GM06990 (cell line): ENCODE data around the gene PTGER2.

Experiments
- DNase-seq: peaks from one replicate; pipeline ENCODE4 v3.0.0-alpha.2; 2011; ENCODE audit not compliant: insufficient read length; ENCODE audit errors: extremely low read depth
- H3K27me3 ChIP-seq: replicated peaks from 2 replicates; pipeline ENCODE4 v1.6.0; 2011; ENCODE audit warnings: low read length; ENCODE audit not compliant: control insufficient read depth, insufficient read depth
- H3K36me3 ChIP-seq: 2 replicates; pipeline ENCODE4 v1.5.1; 2011; ENCODE audit warnings: low read length; ENCODE audit not compliant: control insufficient read depth, insufficient read depth
- H3K4me3 ChIP-seq: replicated peaks from 2 replicates; pipeline ENCODE4 v1.5.1; 2011; ENCODE audit warnings: low read depth, mild to moderate bottlenecking, control low read depth, low read length
- TF ChIP-seq, protein P1 (sequence below): IDR thresholded peaks from 2 replicates; pipeline ENCODE4 v1.5.1; 2011; ENCODE audit warnings: low read length, control low read depth, mild to moderate bottlenecking, inconsistent platforms; ENCODE audit not compliant: insufficient read depth, poor library complexity, severe bottlenecking

The PTGER2 gene

DNA sequence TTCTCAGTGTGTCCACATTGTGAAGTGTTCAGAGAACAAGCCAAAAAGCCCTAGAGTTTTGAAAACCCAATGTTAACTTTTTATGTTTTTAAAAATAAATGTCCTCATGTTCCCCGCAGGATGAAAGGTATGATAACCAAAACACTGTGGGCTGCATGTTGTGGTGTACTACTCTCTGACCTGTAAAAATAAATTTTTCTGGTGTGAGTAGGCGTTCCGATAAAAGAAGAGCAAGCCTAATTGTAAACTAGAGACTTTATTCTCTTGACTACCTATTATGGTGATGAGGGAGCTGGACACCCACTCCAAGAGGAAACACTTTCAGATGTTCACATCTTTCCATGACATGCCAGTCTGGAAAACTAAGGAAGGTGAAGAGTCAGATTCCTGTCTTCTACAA is 18.2 kb downstream of the PTGER2 start:
- no peak for DNase-seq
- Histone ChIP-seq H3K4me3 (no peak overlapping the region), H3K36me3 (no peaks in the 10 kb centered on the region), H3K27me3 (no peaks in the 10 kb centered on the region; the same call in 1 of the 2 replicates)
- TF ChIP-seq, protein P1, sequence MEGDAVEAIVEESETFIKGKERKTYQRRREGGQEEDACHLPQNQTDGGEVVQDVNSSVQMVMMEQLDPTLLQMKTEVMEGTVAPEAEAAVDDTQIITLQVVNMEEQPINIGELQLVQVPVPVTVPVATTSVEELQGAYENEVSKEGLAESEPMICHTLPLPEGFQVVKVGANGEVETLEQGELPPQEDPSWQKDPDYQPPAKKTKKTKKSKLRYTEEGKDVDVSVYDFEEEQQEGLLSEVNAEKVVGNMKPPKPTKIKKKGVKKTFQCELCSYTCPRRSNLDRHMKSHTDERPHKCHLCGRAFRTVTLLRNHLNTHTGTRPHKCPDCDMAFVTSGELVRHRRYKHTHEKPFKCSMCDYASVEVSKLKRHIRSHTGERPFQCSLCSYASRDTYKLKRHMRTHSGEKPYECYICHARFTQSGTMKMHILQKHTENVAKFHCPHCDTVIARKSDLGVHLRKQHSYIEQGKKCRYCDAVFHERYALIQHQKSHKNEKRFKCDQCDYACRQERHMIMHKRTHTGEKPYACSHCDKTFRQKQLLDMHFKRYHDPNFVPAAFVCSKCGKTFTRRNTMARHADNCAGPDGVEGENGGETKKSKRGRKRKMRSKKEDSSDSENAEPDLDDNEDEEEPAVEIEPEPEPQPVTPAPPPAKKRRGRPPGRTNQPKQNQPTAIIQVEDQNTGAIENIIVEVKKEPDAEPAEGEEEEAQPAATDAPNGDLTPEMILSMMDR: no peak

DNA sequence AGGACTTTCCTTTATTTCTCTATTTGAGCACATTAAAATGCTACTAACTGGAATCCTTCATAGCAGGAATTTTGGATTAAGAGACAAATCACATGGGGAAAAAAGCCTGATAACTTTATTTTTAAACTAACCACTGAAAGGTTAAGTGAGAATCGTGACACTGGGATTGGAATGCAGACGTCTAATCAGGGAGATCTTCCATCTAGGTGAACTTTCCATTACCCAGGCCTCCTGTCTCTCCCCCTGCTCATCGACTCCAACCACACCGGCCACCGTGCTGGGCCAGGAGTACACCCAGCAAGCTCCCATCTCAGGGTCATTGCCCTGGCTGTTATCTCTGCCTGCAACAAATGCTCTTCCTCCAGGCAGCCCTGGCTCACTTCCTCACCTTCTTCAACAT is 19.0 kb downstream of the PTGER2 start:
- Histone ChIP-seq H3K4me3 (no peak overlapping the region), H3K27me3 (no peaks in the 10 kb centered on the region; the same call in 1 of the 2 replicates), H3K36me3 (no peaks in the 10 kb centered on the region)
- no peak for DNase-seq
- TF ChIP-seq, protein P1: no peak

GRCh38 chr14:52333823-52334657 is 19.9 kb downstream of the PTGER2 start:
- no peak overlapping the region for H3K4me3 ChIP-seq
- H3K27me3 ChIP-seq: no peaks in the 10 kb centered on the region; the same call in 1 of the 2 replicates
- no peak for DNase-seq
- no peaks in the 10 kb centered on the region for H3K36me3 ChIP-seq
- TF ChIP-seq, protein P1: no peak

GRCh38 chr14:52336241-52336640 is 22.1 kb downstream of the PTGER2 start:
- Histone ChIP-seq H3K4me3 (no peak overlapping the region), H3K36me3 (no peaks in the 10 kb centered on the region), H3K27me3 (no peaks in the 10 kb centered on the region; the same call in 1 of the 2 replicates)
- DNase-seq: no peak
- TF ChIP-seq, protein P1: no peak

DNA sequence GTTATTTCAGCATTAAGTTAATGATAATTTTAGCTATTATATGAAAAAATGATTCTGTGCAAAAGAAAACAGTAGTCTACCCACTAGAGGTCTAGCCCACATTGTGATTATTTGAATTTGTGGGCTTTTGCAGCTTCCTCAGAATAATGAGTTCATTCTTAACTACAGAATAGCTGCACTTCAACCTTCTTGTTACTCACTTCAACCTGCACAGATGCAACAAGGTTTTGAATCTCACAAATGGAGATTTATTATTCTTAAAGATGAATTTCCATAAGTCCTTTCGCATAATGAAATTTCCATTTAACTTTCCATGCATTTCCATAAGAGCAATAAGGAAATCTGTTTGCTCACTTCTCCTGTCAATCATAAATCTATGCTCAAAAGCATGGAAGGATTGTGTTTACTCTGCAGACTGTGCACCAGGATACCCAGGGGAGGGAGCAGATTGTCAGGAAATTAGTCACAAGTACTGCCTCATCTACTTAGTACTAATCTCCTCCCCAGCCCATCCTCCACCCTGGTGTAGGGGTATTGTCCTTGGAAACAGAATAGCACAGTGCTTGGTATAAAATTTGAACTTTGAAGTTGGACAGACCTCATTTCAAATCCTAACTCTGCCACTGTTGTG is 24.1 kb downstream of the PTGER2 start:
- Histone ChIP-seq H3K36me3 (no peaks in the 10 kb centered on the region), H3K4me3 (no peak overlapping the region), H3K27me3 (no peaks in the 10 kb centered on the region; the same call in 1 of the 2 replicates)
- DNase-seq: no peak
- TF ChIP-seq, protein P1: no peak
